Nephron (organoid): ENCODE data around the gene LHX1.

Source experiments
- H3K27ac Mint-ChIP-seq, 3 experiments: 2 replicates each; pipeline ENCODE4 v1.8.0; 2020; ENCODE audit warnings: mixed read lengths in 3 of 3, mild to moderate bottlenecking in 2 of 3, moderate library complexity in 1 of 3
- H3K27me3 Mint-ChIP-seq: 2 replicates; pipeline ENCODE4 v1.8.0; 2021; ENCODE audit warnings: low read depth, mild to moderate bottlenecking, moderate library complexity, mixed read lengths
- H3K36me3 Mint-ChIP-seq: 2 replicates; pipeline ENCODE4 v1.8.0; 2020; ENCODE audit warnings: low read depth, mixed read lengths
- H3K4me1 Mint-ChIP-seq: 2 replicates; pipeline ENCODE4 v1.8.0; 2020; ENCODE audit warnings: mixed read lengths
- H3K4me3 Mint-ChIP-seq, 3 experiments: 2 replicates each; pipeline ENCODE4 v1.8.0; 2020; ENCODE audit warnings: mild to moderate bottlenecking in 3 of 3, mixed read lengths in 3 of 3, moderate library complexity in 2 of 3
- H3K9me3 Mint-ChIP-seq: 2 replicates; pipeline ENCODE4 v1.8.0; 2020; ENCODE audit warnings: mixed read lengths
- TF ChIP-seq, protein P1 (sequence below), 3 experiments: fragments of 200-600 bp; sonication (generic); IDR thresholded peaks; one replicate each; pipeline ENCODE4 v1.5.0; 2021; ENCODE audit warnings: antibody characterized with exemption in 3 of 3; ENCODE audit not compliant: unreplicated experiment in 3 of 3

The LHX1 gene

GRCh38 chr17:36920032-36921005 lies 17.0 kb upstream of the LHX1 start:
- H3K27ac Mint-ChIP-seq = peak overlapping the region; percentile 59 to 85 (median 83)
- peaks cover 53% of the 10 kb centered on the region for H3K4me1 Mint-ChIP-seq
- H3K36me3 Mint-ChIP-seq = no peaks in the 10 kb centered on the region

GRCh38 chr17:36921095-36921851 lies 16.0 kb upstream of the LHX1 start:
- Mint-ChIP-seq H3K27ac (peak overlapping the region; percentile 59 to 85 (median 83)), H3K27me3 (peaks cover 55% of the 10 kb centered on the region), H3K4me3 (peak overlapping the region; percentile 2 to 31 (median 19)), H3K36me3 (no peaks in the 10 kb centered on the region), H3K4me1 (peaks cover 58% of the 10 kb centered on the region), H3K9me3 (no peaks in the 10 kb centered on the region)
- TF ChIP-seq, protein P1, sequence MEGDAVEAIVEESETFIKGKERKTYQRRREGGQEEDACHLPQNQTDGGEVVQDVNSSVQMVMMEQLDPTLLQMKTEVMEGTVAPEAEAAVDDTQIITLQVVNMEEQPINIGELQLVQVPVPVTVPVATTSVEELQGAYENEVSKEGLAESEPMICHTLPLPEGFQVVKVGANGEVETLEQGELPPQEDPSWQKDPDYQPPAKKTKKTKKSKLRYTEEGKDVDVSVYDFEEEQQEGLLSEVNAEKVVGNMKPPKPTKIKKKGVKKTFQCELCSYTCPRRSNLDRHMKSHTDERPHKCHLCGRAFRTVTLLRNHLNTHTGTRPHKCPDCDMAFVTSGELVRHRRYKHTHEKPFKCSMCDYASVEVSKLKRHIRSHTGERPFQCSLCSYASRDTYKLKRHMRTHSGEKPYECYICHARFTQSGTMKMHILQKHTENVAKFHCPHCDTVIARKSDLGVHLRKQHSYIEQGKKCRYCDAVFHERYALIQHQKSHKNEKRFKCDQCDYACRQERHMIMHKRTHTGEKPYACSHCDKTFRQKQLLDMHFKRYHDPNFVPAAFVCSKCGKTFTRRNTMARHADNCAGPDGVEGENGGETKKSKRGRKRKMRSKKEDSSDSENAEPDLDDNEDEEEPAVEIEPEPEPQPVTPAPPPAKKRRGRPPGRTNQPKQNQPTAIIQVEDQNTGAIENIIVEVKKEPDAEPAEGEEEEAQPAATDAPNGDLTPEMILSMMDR (IDR thresholded peaks at IDR 0.05; ENCODE audit: unreplicated experiment in 3 of 3) = no peak

More at GRCh38 chr17:36920032-36921005, 17.0 kb upstream of the LHX1 start:
- TF ChIP-seq, protein P1 (IDR thresholded peaks at IDR 0.05; ENCODE audit: unreplicated experiment in 3 of 3) = no peak
- Mint-ChIP-seq H3K9me3 (no peaks in the 10 kb centered on the region), H3K27me3 (peaks cover 46% of the 10 kb centered on the region), H3K4me3 (peak overlapping the region in 2 of 3 experiments; percentile 40 to 53)

DNA sequence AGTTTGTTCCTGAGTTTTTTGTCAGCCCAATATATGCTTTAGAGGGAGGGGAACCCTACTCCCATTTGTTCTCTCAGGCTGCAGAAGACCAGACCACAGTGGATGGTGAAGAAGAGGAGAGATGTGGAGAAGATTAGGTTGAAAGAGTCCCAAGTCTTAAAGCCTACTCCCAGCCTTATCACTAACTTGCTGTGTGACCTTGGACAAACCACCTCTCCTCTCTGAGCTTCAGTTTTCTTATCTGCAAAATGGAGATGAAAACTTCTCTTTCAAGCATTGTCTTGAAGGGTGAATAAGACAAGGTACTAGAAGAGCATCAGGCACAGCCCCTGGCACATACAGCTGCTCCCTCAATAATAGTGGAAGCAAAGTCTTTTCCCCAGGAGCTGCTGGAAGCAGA lies 15.1 kb upstream of the LHX1 start:
- H3K4me3 Mint-ChIP-seq = no peak overlapping the region
- H3K36me3 Mint-ChIP-seq = no peaks in the 10 kb centered on the region
- peaks cover 59% of the 10 kb centered on the region for H3K27me3 Mint-ChIP-seq
- H3K27ac Mint-ChIP-seq = peak overlapping the region in 1 of 3 experiments; percentile 30
- peaks cover 58% of the 10 kb centered on the region for H3K4me1 Mint-ChIP-seq
- H3K9me3 Mint-ChIP-seq = no peaks in the 10 kb centered on the region
- TF ChIP-seq, protein P1 (IDR thresholded peaks at IDR 0.05; ENCODE audit: unreplicated experiment in 3 of 3) = no peak

DNA sequence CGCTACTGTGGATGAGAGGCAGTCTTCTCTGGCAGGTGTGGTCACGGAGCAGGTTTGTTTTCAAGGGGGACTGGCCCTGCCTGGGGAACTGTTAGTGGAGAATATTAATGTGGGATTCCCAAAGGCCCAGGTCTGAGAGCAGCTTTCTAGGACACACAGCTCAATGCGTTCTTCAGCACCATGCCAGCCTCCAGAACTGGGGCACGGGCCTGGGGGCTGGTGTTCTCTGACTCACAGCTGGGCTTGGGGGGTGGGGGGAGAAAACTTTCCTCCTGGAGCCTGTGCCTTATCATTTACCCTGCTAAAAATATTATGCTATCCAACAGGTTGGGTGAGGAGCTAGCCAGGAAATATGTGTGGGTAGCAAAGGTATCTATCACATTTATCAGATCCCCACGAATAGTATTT lies 13.5 kb upstream of the LHX1 start:
- H3K27ac Mint-ChIP-seq = peak overlapping the region in 2 of 3 experiments; percentile 18 to 47
- H3K4me3 Mint-ChIP-seq = no peak overlapping the region
- H3K27me3 Mint-ChIP-seq = peaks cover 69% of the 10 kb centered on the region
- H3K36me3 Mint-ChIP-seq = no peaks in the 10 kb centered on the region
- TF ChIP-seq, protein P1 (IDR thresholded peaks at IDR 0.05; ENCODE audit: unreplicated experiment in 3 of 3) = no peak
- no peaks in the 10 kb centered on the region for H3K9me3 Mint-ChIP-seq
- peaks cover 60% of the 10 kb centered on the region for H3K4me1 Mint-ChIP-seq

GRCh38 chr17:36926226-36926625 lies 11.0 kb upstream of the LHX1 start:
- Mint-ChIP-seq H3K4me1 (peaks cover 55% of the 10 kb centered on the region), H3K27ac (no peak overlapping the region), H3K27me3 (peaks cover 82% of the 10 kb centered on the region), H3K36me3 (no peaks in the 10 kb centered on the region), H3K9me3 (no peaks in the 10 kb centered on the region), H3K4me3 (no peak overlapping the region)
- TF ChIP-seq, protein P1 (IDR thresholded peaks at IDR 0.05; ENCODE audit: unreplicated experiment in 3 of 3) = no peak
